ENCODE results near the gene CACNB4.

The CACNB4 gene

DNA sequence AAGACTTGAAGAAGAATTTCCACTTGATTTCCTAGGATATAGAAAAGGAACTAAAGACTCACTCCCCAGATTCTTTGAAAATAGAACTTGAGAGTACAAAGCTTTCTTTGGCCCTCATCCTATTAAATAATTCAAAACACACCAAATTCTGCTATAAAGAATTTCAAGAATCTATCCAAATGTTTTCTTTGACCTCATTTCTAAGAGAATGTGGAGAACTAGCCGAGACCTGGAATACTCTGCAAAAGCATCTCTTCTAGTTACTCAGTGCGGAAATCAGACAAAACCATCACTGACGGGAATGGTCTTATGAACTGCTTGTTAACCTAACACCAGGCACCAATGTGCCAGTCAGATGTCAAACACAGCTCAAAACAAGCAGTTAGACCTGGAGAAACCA is 226.4 kb downstream of the CACNB4 start:
- ChIA-PET POLR2A (no interaction called here), CTCF (no interaction called here)
- no peak for DNase-seq (ENCODE audit: extremely low spot score)
- no peak for TF ChIP-seq TARDBP (IDR thresholded peaks at IDR 0.05)
- no peak for TF ChIP-seq BHLHE40 (IDR thresholded peaks at IDR 0.05; ENCODE audit: borderline replicate concordance)
- TF ChIP-seq PKNOX1 (IDR thresholded peaks at IDR 0.05): no peak
- no peak for TF ChIP-seq ARNT (IDR thresholded peaks at IDR 0.05)
- TF ChIP-seq FOXA1 (IDR thresholded peaks at IDR 0.05): no peak
- TF ChIP-seq LEF1 (IDR thresholded peaks at IDR 0.05; ENCODE audit: borderline replicate concordance): no peak
- no peak for TF ChIP-seq HDGF (IDR thresholded peaks at IDR 0.05; ENCODE audit: borderline replicate concordance)
- no peak for TF ChIP-seq ZNF384 (IDR thresholded peaks at IDR 0.05)
- no peak for TF ChIP-seq L3MBTL2 (conservative IDR thresholded peaks at IDR 0.05)
- no peak for TF ChIP-seq CTBP1 (IDR thresholded peaks at IDR 0.05; ENCODE audit: borderline replicate concordance)
- TF ChIP-seq FOXK2 (IDR thresholded peaks at IDR 0.05): no peak
- no peak for TF ChIP-seq SP1 (IDR thresholded peaks at IDR 0.05)
- no peak for TF ChIP-seq ELF4 (IDR thresholded peaks at IDR 0.05)
- no peak for TF ChIP-seq SUZ12 (IDR thresholded peaks at IDR 0.05)
- no peak for TF ChIP-seq FOXM1 (IDR thresholded peaks at IDR 0.05; ENCODE audit: borderline replicate concordance)
- TF ChIP-seq NFRKB (IDR thresholded peaks at IDR 0.05): no peak

DNA sequence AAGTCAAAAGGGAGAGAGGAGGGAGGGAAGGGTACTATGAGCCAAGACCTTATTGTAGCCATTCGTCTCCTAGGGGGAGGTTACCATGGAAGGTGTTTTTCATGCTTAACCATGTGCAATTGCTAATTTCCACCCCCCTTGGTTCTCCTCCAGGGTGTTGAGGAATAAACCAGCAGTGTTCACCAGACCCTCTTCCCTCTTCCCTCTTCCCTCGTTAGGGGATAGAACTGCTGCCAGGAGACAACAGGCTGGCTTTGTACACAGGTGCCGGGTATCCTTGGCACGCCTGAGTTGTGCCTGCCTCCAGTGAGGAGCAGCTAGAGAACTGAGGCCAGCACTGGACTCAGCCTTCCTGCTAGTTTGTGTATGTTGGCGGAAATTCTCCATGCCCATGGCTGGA is 229.6 kb downstream of the CACNB4 start:
- POLR2A ChIA-PET: no interaction called here

GRCh38 chr2:151862700-151863099 is 236.1 kb downstream of the CACNB4 start:
- CTCF ChIA-PET: no interaction called here
- POLR2A ChIA-PET: no interaction called here
- no peak for DNase-seq (ENCODE audit: extremely low spot score)
- no peak for TF ChIP-seq PKNOX1 (IDR thresholded peaks at IDR 0.05)
- no peak for TF ChIP-seq FOXA1 (IDR thresholded peaks at IDR 0.05)
- TF ChIP-seq NFRKB (IDR thresholded peaks at IDR 0.05): no peak
- no peak for TF ChIP-seq SUZ12 (IDR thresholded peaks at IDR 0.05)
- TF ChIP-seq TARDBP (IDR thresholded peaks at IDR 0.05): no peak
- TF ChIP-seq CTBP1 (IDR thresholded peaks at IDR 0.05; ENCODE audit: borderline replicate concordance): no peak
- no peak for TF ChIP-seq FOXM1 (IDR thresholded peaks at IDR 0.05; ENCODE audit: borderline replicate concordance)

More for the DNA sequence above, 229.6 kb downstream of the CACNB4 start:
- DNase-seq (ENCODE audit: extremely low spot score): no peak
- CTCF ChIA-PET: no interaction called here
- TF ChIP-seq NFRKB (IDR thresholded peaks at IDR 0.05): no peak
- TF ChIP-seq ZNF384 (IDR thresholded peaks at IDR 0.05): no peak
- no peak for TF ChIP-seq FOXM1 (IDR thresholded peaks at IDR 0.05; ENCODE audit: borderline replicate concordance)
- TF ChIP-seq FOXK2 (IDR thresholded peaks at IDR 0.05): no peak
- TF ChIP-seq L3MBTL2 (conservative IDR thresholded peaks at IDR 0.05): no peak
- TF ChIP-seq PKNOX1 (IDR thresholded peaks at IDR 0.05): no peak
- no peak for TF ChIP-seq ELF4 (IDR thresholded peaks at IDR 0.05)
- TF ChIP-seq HDGF (IDR thresholded peaks at IDR 0.05; ENCODE audit: borderline replicate concordance): no peak
- no peak for TF ChIP-seq TARDBP (IDR thresholded peaks at IDR 0.05)
- no peak for TF ChIP-seq ARNT (IDR thresholded peaks at IDR 0.05)
- TF ChIP-seq FOXA1 (IDR thresholded peaks at IDR 0.05): no peak
- no peak for TF ChIP-seq SP1 (IDR thresholded peaks at IDR 0.05)
- TF ChIP-seq BHLHE40 (IDR thresholded peaks at IDR 0.05; ENCODE audit: borderline replicate concordance): no peak
- TF ChIP-seq CTBP1 (IDR thresholded peaks at IDR 0.05; ENCODE audit: borderline replicate concordance): no peak
- TF ChIP-seq LEF1 (IDR thresholded peaks at IDR 0.05; ENCODE audit: borderline replicate concordance): no peak
- no peak for TF ChIP-seq SUZ12 (IDR thresholded peaks at IDR 0.05)

GRCh38 chr2:151861174-151861573 is 237.7 kb downstream of the CACNB4 start:
- DNase-seq (ENCODE audit: extremely low spot score): no peak
- TF ChIP-seq SP1 (IDR thresholded peaks at IDR 0.05) (no peak), BHLHE40 (IDR thresholded peaks at IDR 0.05; ENCODE audit: borderline replicate concordance) (no peak)
- CTCF ChIA-PET: no interaction called here
- POLR2A ChIA-PET: no interaction called here

- ChIA-PET POLR2A (no interaction called here), CTCF (interaction anchor here (0.7 kb wide), 1 partner anchor 13 kb away, joined by 3 read pairs; no protein-coding TSS in a partner anchor)
- peak; percentile 80 for TF ChIP-seq PKNOX1 (IDR thresholded peaks at IDR 0.05)
- TF ChIP-seq HDGF (IDR thresholded peaks at IDR 0.05; ENCODE audit: borderline replicate concordance): no peak
- DNase-seq (ENCODE audit: extremely low spot score): no peak
Observed at GRCh38 chr2:151860613-151861146, 238.2 kb downstream of the CACNB4 start.

DNA sequence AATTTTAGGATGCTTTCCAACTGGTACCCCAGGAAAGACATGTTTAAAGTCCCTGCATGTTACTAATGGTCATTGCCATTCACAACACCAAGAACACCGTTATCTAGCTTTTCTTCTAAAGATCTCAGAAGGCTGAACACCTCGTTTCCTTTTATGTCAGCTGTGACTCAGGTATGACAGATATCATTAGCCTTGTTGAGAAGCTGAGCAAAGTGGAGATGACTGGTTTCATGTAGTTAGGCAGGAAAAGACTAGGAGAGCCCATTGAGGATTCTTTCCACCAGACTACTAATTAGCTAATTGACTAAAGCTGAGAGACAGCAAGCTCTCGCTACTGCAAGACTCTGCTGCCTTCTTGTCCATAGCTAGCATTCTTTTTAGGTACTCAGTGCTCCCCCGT is 238.6 kb downstream of the CACNB4 start:
- TF ChIP-seq ARNT (IDR thresholded peaks at IDR 0.05): no peak
- no peak for TF ChIP-seq BHLHE40 (IDR thresholded peaks at IDR 0.05; ENCODE audit: borderline replicate concordance)
- ChIA-PET POLR2A (no interaction called here), CTCF (interaction anchor here (0.7 kb wide), 1 partner anchor 13 kb away, joined by 3 read pairs; no protein-coding TSS in a partner anchor)
- no peak for DNase-seq (ENCODE audit: extremely low spot score)

- ChIA-PET POLR2A (no interaction called here), CTCF (no interaction called here)
- no peak for TF ChIP-seq TARDBP (IDR thresholded peaks at IDR 0.05)
- no peak for DNase-seq (ENCODE audit: extremely low spot score)
Observed at GRCh38 chr2:151857650-151858049, 241.2 kb downstream of the CACNB4 start.

Data from HEK293T (cell line).